ENCODE data around the gene TCTN2. TPM values are rescaled to one million over a fixed set of nuclear protein-coding genes. Genes with fewer than 3 reads are reported as not detected.

TCTN2 gene
- total RNA-seq, 1 experiment from 2014 or later, result 12.1 TPM

DNA sequence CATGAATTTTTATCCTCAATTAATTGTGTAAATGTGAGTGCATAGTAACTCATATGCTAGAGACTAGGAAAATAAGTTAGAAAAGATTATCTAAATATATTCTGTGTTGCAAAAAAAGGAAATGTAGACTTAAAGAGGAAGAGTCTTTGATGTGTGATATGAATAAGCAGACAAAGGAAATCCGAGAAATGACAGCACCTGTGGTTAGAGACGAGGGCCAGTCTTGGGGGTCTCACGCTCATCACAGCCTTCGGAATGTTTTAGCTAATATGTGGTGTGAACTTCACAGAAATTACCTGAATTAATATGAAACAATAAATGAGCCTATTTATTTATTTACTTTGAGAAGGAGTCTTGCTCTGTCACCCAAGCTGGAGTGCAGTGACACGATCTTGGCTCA, 52.9 kb downstream of the TCTN2 start:
- Histone ChIP-seq H3K27ac (ENCODE audit: low read depth, low read length) (no peak overlapping the region), H2AFZ (ENCODE audit: low read depth, low read length, poor library complexity, severe bottlenecking) (no peak overlapping the region), H3K9me3 (ENCODE audit: control insufficient read depth in 1 of 2, insufficient read depth in 1 of 2, low read depth in 1 of 2, low read length in 2 of 2) (no peaks in the 10 kb centered on the region), H3K79me2 (ENCODE audit: insufficient read depth, low read length) (no peaks in the 10 kb centered on the region), H4K20me1 (ENCODE audit: insufficient read depth) (no peaks in the 10 kb centered on the region), H3K27me3 (ENCODE audit: insufficient read depth, low read length) (no peaks in the 10 kb centered on the region), H3K9ac (ENCODE audit: low read length) (no peak overlapping the region), H3K9me2 (ENCODE audit: insufficient read depth) (no peaks in the 10 kb centered on the region), H3K4me2 (ENCODE audit: low read length) (no peak overlapping the region), H3K36me3 (ENCODE audit: control insufficient read depth in 1 of 2, insufficient read depth in 2 of 2, low read length in 2 of 2) (peaks cover 12 to 13% of the 10 kb centered on the region in 2 experiments; a peak in 2 of 4 replicates), H3K4me1 (ENCODE audit: control insufficient read depth in 1 of 2, insufficient read depth in 2 of 2, low read length in 2 of 2) (no peaks in the 10 kb centered on the region), H3K4me3 (replicated peaks in 1 of 2; ENCODE audit: low read depth in 1 of 2, low read length in 2 of 2) (no peak overlapping the region)
- TF ChIP-seq CBX3 (IDR thresholded peaks at IDR 0.05; ENCODE audit: low read depth), result no peak
- no peak for TF ChIP-seq REST (IDR thresholded peaks at IDR 0.05; ENCODE audit: low read depth)
- TF ChIP-seq, protein P1, sequence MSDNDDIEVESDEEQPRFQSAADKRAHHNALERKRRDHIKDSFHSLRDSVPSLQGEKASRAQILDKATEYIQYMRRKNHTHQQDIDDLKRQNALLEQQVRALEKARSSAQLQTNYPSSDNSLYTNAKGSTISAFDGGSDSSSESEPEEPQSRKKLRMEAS (IDR thresholded peaks at IDR 0.05), result no peak
- TF ChIP-seq SRF (IDR thresholded peaks at IDR 0.05; ENCODE audit: low read depth), result no peak
- TF ChIP-seq POLR2A (IDR thresholded peaks at IDR 0.05; ENCODE audit: borderline replicate concordance, extremely low read depth, insufficient read depth, insufficient read length), result no peak
- TF ChIP-seq EZH2phosphoT487 (IDR thresholded peaks at IDR 0.05; ENCODE audit: borderline replicate concordance), result no peak
- TF ChIP-seq, protein P2, sequence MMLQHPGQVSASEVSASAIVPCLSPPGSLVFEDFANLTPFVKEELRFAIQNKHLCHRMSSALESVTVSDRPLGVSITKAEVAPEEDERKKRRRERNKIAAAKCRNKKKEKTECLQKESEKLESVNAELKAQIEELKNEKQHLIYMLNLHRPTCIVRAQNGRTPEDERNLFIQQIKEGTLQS (IDR thresholded peaks at IDR 0.05), result no peak
- no TSS peak for BruUV-seq (replicated peaks)
- intact Hi-C loops (cut with micrococcal nuclease), result no loop called here
- DNase-seq (ENCODE audit: low read depth, low spot score), result no peak
- CTCF ChIA-PET, result no interaction called here
- no peak for ATAC-seq
- POLR2A ChIA-PET, result no interaction called here
- RAD21 ChIA-PET (ENCODE audit: low non-redundant PET in 1 of 2, low total read pairs in 2 of 2, uncharacterized antibody in 2 of 2, unreplicated experiment in 2 of 2), result no interaction called here

Data from HCT116 (cell line).